ENCODE measurements around the gene DBNDD1. TPM values are rescaled to one million over a fixed set of nuclear protein-coding genes. Genes with fewer than 3 reads are reported as not detected.

DBNDD1 gene
- polyA plus RNA-seq, 1 of the 3 experiments (the other 2 are of a cell fraction), result 27.9 TPM

DNA sequence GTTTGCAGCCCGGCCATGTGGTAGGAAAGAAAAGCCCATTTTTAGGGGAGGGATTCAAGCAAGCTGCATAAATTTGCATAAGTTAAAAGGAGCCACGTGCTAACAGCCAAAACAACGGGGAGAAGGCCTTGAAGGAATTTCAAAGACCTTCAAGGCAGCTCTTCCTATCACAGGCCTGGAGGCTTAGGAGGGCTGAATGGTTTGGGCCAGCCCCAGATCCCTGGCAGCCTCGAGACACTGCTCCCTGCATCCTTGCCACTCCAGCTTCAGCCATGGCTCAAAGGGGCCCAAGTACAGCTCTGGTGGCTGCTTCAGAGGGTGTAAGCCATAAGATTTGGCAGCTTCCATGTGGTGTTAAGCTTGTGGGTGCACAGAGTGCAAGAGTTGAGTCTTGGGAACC is 35.3 kb upstream of the DBNDD1 start:
- 10% methylated on average over 4 of the region's 4 CpGs for WGBS (ENCODE audit: low lambda C conversion rate)
- no peak for TF ChIP-seq GABPA (IDR thresholded peaks at IDR 0.05; ENCODE audit: low read depth)
- no peak for TF ChIP-seq EP300 (IDR thresholded peaks at IDR 0.05; ENCODE audit: borderline replicate concordance in 1 of 2, low read depth in 1 of 2, low read length in 1 of 2)
- TF ChIP-seq, protein P1, sequence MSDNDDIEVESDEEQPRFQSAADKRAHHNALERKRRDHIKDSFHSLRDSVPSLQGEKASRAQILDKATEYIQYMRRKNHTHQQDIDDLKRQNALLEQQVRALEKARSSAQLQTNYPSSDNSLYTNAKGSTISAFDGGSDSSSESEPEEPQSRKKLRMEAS (IDR thresholded peaks at IDR 0.05; ENCODE audit: low read depth), result no peak
- no peak for TF ChIP-seq CHD2 (IDR thresholded peaks at IDR 0.05; ENCODE audit: low read length, partially characterized antibody)
- TF ChIP-seq ELF1 (IDR thresholded peaks at IDR 0.05), result no peak
- no peak for TF ChIP-seq SIN3A (IDR thresholded peaks at IDR 0.05; ENCODE audit: borderline replicate concordance, low read depth, low read length)
- no peak for TF ChIP-seq POLR2AphosphoS5 (IDR thresholded peaks at IDR 0.05; ENCODE audit: low read depth, low read length)
- no peak for TF ChIP-seq MXI1 (IDR thresholded peaks at IDR 0.05; ENCODE audit: low read depth, low read length)
- Histone ChIP-seq H3K27me3 (ENCODE audit: insufficient read depth) (no peaks in the 10 kb centered on the region), H3K79me2 (ENCODE audit: insufficient read depth) (no peaks in the 10 kb centered on the region), H4K20me1 (ENCODE audit: insufficient read depth) (no peaks in the 10 kb centered on the region), H2AFZ (ENCODE audit: low read depth) (no peak overlapping the region), H3K9me3 (peaks cover 6% of the 10 kb centered on the region; the same call in 1 of the 2 replicates), H3K4me3 (ENCODE audit: low read depth in 2 of 2, low read length in 1 of 2) (no peak overlapping the region), H3K36me3 (replicated peaks in 1 of 2; ENCODE audit: control insufficient read depth in 1 of 2, insufficient read depth in 2 of 2, low read length in 1 of 2) (no peaks in the 10 kb centered on the region), H3K27ac (ENCODE audit: low read depth in 2 of 2, low read length in 1 of 2) (no peak overlapping the region), H3F3A (replicated peaks; ENCODE audit: insufficient read depth) (no peaks in the 10 kb centered on the region), H3K4me2 (no peak overlapping the region), H3K9ac (no peak overlapping the region), H3K4me1 (ENCODE audit: control insufficient read depth in 1 of 2, insufficient read depth in 2 of 2, low read depth in 1 of 2, low read length in 1 of 2) (no peaks in the 10 kb centered on the region), H3K9me2 (no peaks in the 10 kb centered on the region)
- CTCF ChIA-PET, result interaction anchor here (1.5 to 3.1 kb wide), 2 partner anchors 17 to 27 kb away, joined by 4 to 16 read pairs; no protein-coding TSS in a partner anchor
- POLR2A ChIA-PET, result no interaction called here
- DNase-seq, result no peak

DNA sequence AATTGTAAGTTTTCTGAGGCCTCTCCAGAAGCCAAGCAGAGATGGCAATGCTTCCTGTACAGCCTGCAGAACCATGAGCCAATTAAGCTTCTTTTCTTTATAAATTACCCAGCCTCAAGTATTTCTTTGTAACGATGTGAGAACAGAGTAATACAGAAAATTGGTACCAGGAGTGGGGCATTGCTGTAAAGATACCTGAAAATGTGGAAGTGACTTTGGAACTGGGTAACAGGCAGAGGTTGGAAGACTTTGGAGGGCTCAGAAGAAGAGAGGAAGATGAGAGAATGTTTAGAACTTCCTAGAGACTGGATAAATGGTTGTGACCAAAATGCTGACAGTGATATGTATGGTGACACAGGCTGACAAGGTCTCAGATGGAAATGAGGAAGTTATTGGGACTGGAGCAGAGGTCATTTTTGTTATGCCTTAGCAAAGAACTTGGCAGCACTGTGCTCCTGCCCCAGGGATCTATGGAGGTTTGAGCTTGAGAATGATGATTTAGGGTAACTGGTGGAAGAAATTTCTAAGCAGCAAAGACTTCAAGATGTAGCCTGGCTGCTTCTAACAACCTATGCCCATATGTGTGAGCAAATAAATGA is 34.7 kb upstream of the DBNDD1 start:
- Histone ChIP-seq H3K27me3 (ENCODE audit: insufficient read depth) (no peaks in the 10 kb centered on the region), H3K4me1 (ENCODE audit: control insufficient read depth in 1 of 2, insufficient read depth in 2 of 2, low read depth in 1 of 2, low read length in 1 of 2) (no peaks in the 10 kb centered on the region), H4K20me1 (ENCODE audit: insufficient read depth) (no peaks in the 10 kb centered on the region), H3K27ac (ENCODE audit: low read depth in 2 of 2, low read length in 1 of 2) (no peak overlapping the region), H3K9me3 (peaks cover 6% of the 10 kb centered on the region; the same call in 1 of the 2 replicates), H3F3A (replicated peaks; ENCODE audit: insufficient read depth) (no peaks in the 10 kb centered on the region), H3K9me2 (no peaks in the 10 kb centered on the region), H3K36me3 (replicated peaks in 1 of 2; ENCODE audit: control insufficient read depth in 1 of 2, insufficient read depth in 2 of 2, low read length in 1 of 2) (no peaks in the 10 kb centered on the region), H2AFZ (ENCODE audit: low read depth) (no peak overlapping the region), H3K4me2 (no peak overlapping the region), H3K4me3 (ENCODE audit: low read depth in 2 of 2, low read length in 1 of 2) (no peak overlapping the region), H3K79me2 (ENCODE audit: insufficient read depth) (no peaks in the 10 kb centered on the region), H3K9ac (no peak overlapping the region)
- TF ChIP-seq RCOR1 (IDR thresholded peaks at IDR 0.05; ENCODE audit: low read length) (no peak), MXI1 (IDR thresholded peaks at IDR 0.05; ENCODE audit: low read depth, low read length) (no peak), POLR2AphosphoS5 (IDR thresholded peaks at IDR 0.05; ENCODE audit: low read depth, low read length) (no peak), RXRA (IDR thresholded peaks at IDR 0.05; ENCODE audit: borderline replicate concordance, low read depth) (no peak)
- TF ChIP-seq, protein P2, sequence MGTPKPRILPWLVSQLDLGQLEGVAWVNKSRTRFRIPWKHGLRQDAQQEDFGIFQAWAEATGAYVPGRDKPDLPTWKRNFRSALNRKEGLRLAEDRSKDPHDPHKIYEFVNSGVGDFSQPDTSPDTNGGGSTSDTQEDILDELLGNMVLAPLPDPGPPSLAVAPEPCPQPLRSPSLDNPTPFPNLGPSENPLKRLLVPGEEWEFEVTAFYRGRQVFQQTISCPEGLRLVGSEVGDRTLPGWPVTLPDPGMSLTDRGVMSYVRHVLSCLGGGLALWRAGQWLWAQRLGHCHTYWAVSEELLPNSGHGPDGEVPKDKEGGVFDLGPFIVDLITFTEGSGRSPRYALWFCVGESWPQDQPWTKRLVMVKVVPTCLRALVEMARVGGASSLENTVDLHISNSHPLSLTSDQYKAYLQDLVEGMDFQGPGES (IDR thresholded peaks at IDR 0.05; ENCODE audit: low read depth, low read length), result no peak
- WGBS (ENCODE audit: low lambda C conversion rate), result 9% methylated on average over 1 of the region's 1 CpG
- no peak for DNase-seq
- POLR2A ChIA-PET, result no interaction called here
- CTCF ChIA-PET, result interaction anchor here (1.5 to 3.1 kb wide), 2 partner anchors 16 to 27 kb away, joined by 4 to 16 read pairs; no protein-coding TSS in a partner anchor

All from SK-N-SH (cell line).